ENCODE measurements around the gene MCRIP2.

The MCRIP2 gene

GRCh38 chr16:616733-617586, 24.7 kb upstream of the MCRIP2 start:
- no peak for DNase-seq (ENCODE audit: low read depth)

GRCh38 chr16:617855-618254, 23.8 kb upstream of the MCRIP2 start:
- DNase-seq (ENCODE audit: low read depth) = no peak

- DNase-seq (ENCODE audit: low read depth) = no peak
Observed at GRCh38 chr16:619476-620100, 22.0 kb upstream of the MCRIP2 start.

GRCh38 chr16:620700-621525, 20.7 kb upstream of the MCRIP2 start:
- DNase-seq (ENCODE audit: low read depth) = no peak

GRCh38 chr16:621526-622105, 20.0 kb upstream of the MCRIP2 start:
- DNase-seq (ENCODE audit: low read depth) = no peak

GRCh38 chr16:622920-623280, 18.7 kb upstream of the MCRIP2 start:
- no peak for DNase-seq (ENCODE audit: low read depth)

- DNase-seq (ENCODE audit: low read depth) = no peak
Observed at GRCh38 chr16:624526-625070, 17.0 kb upstream of the MCRIP2 start.

GRCh38 chr16:625117-625976, 16.3 kb upstream of the MCRIP2 start:
- no peak for DNase-seq (ENCODE audit: low read depth)

- no peak for DNase-seq (ENCODE audit: low read depth)
Observed at GRCh38 chr16:625977-626765, 15.5 kb upstream of the MCRIP2 start.

GRCh38 chr16:626787-627453, 14.7 kb upstream of the MCRIP2 start:
- DNase-seq (ENCODE audit: low read depth) = no peak

- DNase-seq (ENCODE audit: low read depth) = no peak
Observed at GRCh38 chr16:627454-628239, 14.0 kb upstream of the MCRIP2 start.

- DNase-seq (ENCODE audit: low read depth) = no peak
Observed at GRCh38 chr16:628321-629061, 13.1 kb upstream of the MCRIP2 start.

GRCh38 chr16:629185-629832, 12.3 kb upstream of the MCRIP2 start:
- DNase-seq (ENCODE audit: low read depth) = no peak

GRCh38 chr16:629833-630248, 11.8 kb upstream of the MCRIP2 start:
- DNase-seq (ENCODE audit: low read depth) = no peak

GRCh38 chr16:630249-630814, 11.3 kb upstream of the MCRIP2 start:
- DNase-seq (ENCODE audit: low read depth) = no peak

GRCh38 chr16:630815-631405, 10.7 kb upstream of the MCRIP2 start, which contains the start of gene WFIKKN1:
TSS of gene WFIKKN1 (plus strand) at chr16:630985. CDS start at chr16:631254, 269 bp downstream.
- no peak for DNase-seq (ENCODE audit: low read depth)
